H1 (cell line): ENCODE data around the gene VAPA. TPM values are rescaled to one million over a fixed set of nuclear protein-coding genes. Genes with fewer than 3 reads are reported as not detected.
A peak's percentile ranks its signal among the peaks of the same experiment; 100 is the strongest.

ENCODE experiments used
- CTCF ChIA-PET: fragments of 300-600 bp; sonication (Branson Sonifier 250); formaldehyde crosslinking; loops from one replicate; lab custom pipeline; 2021; ENCODE audit not compliant: partially characterized antibody; lab: Charles Lee
- POLR2A ChIA-PET: fragments of 300-600 bp; sonication (Branson Sonifier 250); formaldehyde crosslinking; loops from one replicate; lab custom pipeline; 2021; ENCODE audit warnings: inconsistent platforms; ENCODE audit not compliant: partially characterized antibody; lab: Charles Lee
- DNase-seq, 2 experiments: peaks; one replicate each; pipeline versions ENCODE4 v3.0.0 to v3.0.0-alpha.2; 2010 to 2022; ENCODE audit warnings: low spot score in 2 of 2, low read depth in 1 of 2, mixed read lengths in 1 of 2
- FAIRE-seq: peaks from 2 replicates; lab custom pipeline; 2011; peaks lifted over from hg19 to GRCh38; lab: Jason Lieb, UNC
- H2AFZ ChIP-seq: 2 replicates; pipeline ENCODE4 v1.8.1; 2012; ENCODE audit warnings: low read length, inconsistent platforms
- H2AK5ac ChIP-seq: 2 replicates; pipeline ENCODE4 v1.6.1; 2013; ENCODE audit warnings: low read depth, low read length
- H2BK120ac ChIP-seq: replicated peaks from 2 replicates; pipeline ENCODE3; 2013; ENCODE audit warnings: low read depth, low read length, inconsistent platforms
- H2BK12ac ChIP-seq: 2 replicates; pipeline ENCODE4 v1.6.1; 2013; ENCODE audit warnings: low read depth, low read length
- H2BK15ac ChIP-seq: 2 replicates; pipeline ENCODE4 v1.6.1; 2013; ENCODE audit warnings: low read length
- H2BK20ac ChIP-seq: 2 replicates; pipeline ENCODE4 v1.6.1; 2013; ENCODE audit warnings: low read length
- H2BK5ac ChIP-seq: 2 replicates; pipeline ENCODE4 v1.6.1; 2013; ENCODE audit warnings: low read depth, low read length
- H3K14ac ChIP-seq: 2 replicates; pipeline ENCODE4 v1.6.1; 2013; ENCODE audit warnings: inconsistent platforms; ENCODE audit not compliant: insufficient read length
- H3K18ac ChIP-seq: 2 replicates; pipeline ENCODE4 v1.6.1; 2013; ENCODE audit warnings: low read length; ENCODE audit errors: extremely low read depth
- H3K23ac ChIP-seq: 2 replicates; pipeline ENCODE4 v1.6.1; 2013; ENCODE audit warnings: inconsistent platforms; ENCODE audit not compliant: insufficient read length
- H3K23me2 ChIP-seq: 2 replicates; pipeline ENCODE4 v1.6.1; 2013; ENCODE audit warnings: low read depth, low read length
- H3K27ac ChIP-seq: 2 replicates; pipeline ENCODE4 v1.6.1; 2011; ENCODE audit warnings: low read depth, low read length, inconsistent platforms
- H3K27me3 ChIP-seq, 4 experiments: replicated peaks in 1 of 4; 1 replicate in 1 of 4; 2 replicates in 3 of 4; pipeline versions ENCODE4 v1.6.1 to v1.8.1; 2011 to 2013; ENCODE audit warnings: low read length in 3 of 4, mild to moderate bottlenecking in 3 of 4, inconsistent platforms in 2 of 4, mixed read lengths in 2 of 4, moderate library complexity in 1 of 4; ENCODE audit not compliant: control insufficient read depth in 3 of 4, insufficient read depth in 3 of 4; ENCODE audit errors: extremely low read depth in 1 of 4
- H3K36me3 ChIP-seq, 4 experiments: 2 replicates each; pipeline versions ENCODE4 v1.6.1 to v1.8.1; 2011 to 2013; ENCODE audit warnings: mild to moderate bottlenecking in 4 of 4, low read length in 3 of 4, moderate library complexity in 2 of 4, control low read depth in 1 of 4, inconsistent platforms in 1 of 4; ENCODE audit not compliant: insufficient read depth in 4 of 4, control insufficient read depth in 2 of 4
- H3K4ac ChIP-seq: replicated peaks from 2 replicates; pipeline ENCODE3; 2013; ENCODE audit warnings: low read length, low read depth, mixed read lengths, inconsistent platforms; ENCODE audit not compliant: insufficient read length
- H3K4me1 ChIP-seq, 4 experiments: replicated peaks in 1 of 4; 1 replicate in 1 of 4; 2 replicates in 3 of 4; pipeline versions ENCODE4 v1.6.1 to v1.8.1; 2011 to 2013; ENCODE audit warnings: low read length in 3 of 4, inconsistent platforms in 2 of 4, mixed read lengths in 1 of 4; ENCODE audit not compliant: insufficient read depth in 4 of 4, control insufficient read depth in 3 of 4
- H3K4me2 ChIP-seq, 2 experiments: 2 replicates each; pipeline versions ENCODE4 v1.6.1 to v1.8.1; 2011 to 2013; ENCODE audit warnings: low read depth in 2 of 2, low read length in 2 of 2, control low read depth in 1 of 2, inconsistent platforms in 1 of 2, mild to moderate bottlenecking in 1 of 2; ENCODE audit not compliant: insufficient read depth in 1 of 2
- H3K4me3 ChIP-seq, 4 experiments: fragments of 200-600, 300-600 bp in 1 of 4; sonication (generic), shearing (Covaris generic), sonication (Bioruptor Twin) in 1 of 4; 2 replicates each; pipeline versions ENCODE4 v1.5.1 to v1.8.1; 2011 to 2016; ENCODE audit warnings: low read length in 4 of 4, low read depth in 3 of 4, control low read depth in 2 of 4, inconsistent platforms in 2 of 4, mild to moderate bottlenecking in 2 of 4, mixed read lengths in 1 of 4, moderate library complexity in 1 of 4; ENCODE audit not compliant: insufficient read depth in 2 of 4; ENCODE audit errors: extremely low read depth in 1 of 4
- H3K56ac ChIP-seq: replicated peaks from 2 replicates; pipeline ENCODE3; 2013; ENCODE audit warnings: low read depth, mild to moderate bottlenecking, mixed read lengths, low read length, inconsistent platforms; ENCODE audit not compliant: insufficient read length
- H3K79me1 ChIP-seq: 2 replicates; pipeline ENCODE4 v1.6.1; 2013; ENCODE audit warnings: low read depth, low read length, control low read depth
- H3K79me2 ChIP-seq, 2 experiments: 2 replicates each; pipeline versions ENCODE4 v1.6.1 to v1.8.1; 2012 to 2013; ENCODE audit warnings: low read length in 2 of 2, mild to moderate bottlenecking in 2 of 2, inconsistent platforms in 1 of 2; ENCODE audit not compliant: insufficient read depth in 2 of 2, control insufficient read depth in 1 of 2
- H3K9ac ChIP-seq, 4 experiments: replicated peaks in 1 of 4; 1 replicate in 1 of 4; 2 replicates in 3 of 4; pipeline versions ENCODE4 v1.6.1 to v1.8.1; 2011 to 2013; ENCODE audit warnings: low read depth in 3 of 4, low read length in 3 of 4, control low read depth in 2 of 4, mild to moderate bottlenecking in 2 of 4, moderate library complexity in 2 of 4, inconsistent platforms in 1 of 4; ENCODE audit errors: extremely low read depth in 1 of 4
- H3K9me3 ChIP-seq, 2 experiments: 2 replicates each; pipeline versions ENCODE4 v1.6.1 to v1.8.1; 2012 to 2013; ENCODE audit warnings: mild to moderate bottlenecking in 2 of 2, moderate library complexity in 2 of 2, control low read depth in 1 of 2, inconsistent platforms in 1 of 2, low read depth in 1 of 2, low read length in 1 of 2, mixed read lengths in 1 of 2; ENCODE audit not compliant: insufficient read depth in 2 of 2
- H4K20me1 ChIP-seq, 2 experiments: replicated peaks in 1 of 2; 2 replicates each; pipeline versions ENCODE3 to v1.8.1; 2011 to 2013; ENCODE audit warnings: inconsistent platforms in 2 of 2, low read length in 2 of 2, mild to moderate bottlenecking in 1 of 2; ENCODE audit not compliant: insufficient read depth in 2 of 2, control insufficient read depth in 1 of 2
- H4K5ac ChIP-seq: 2 replicates; pipeline ENCODE4 v1.6.1; 2013; ENCODE audit warnings: low read length, low read depth, mixed read lengths, inconsistent platforms; ENCODE audit not compliant: insufficient read length
- H4K8ac ChIP-seq: 2 replicates; pipeline ENCODE4 v1.8.0; 2013; ENCODE audit warnings: mild to moderate bottlenecking, moderate library complexity, low read length, inconsistent platforms; ENCODE audit not compliant: insufficient read depth; ENCODE audit errors: extremely low read depth
- H4K91ac ChIP-seq: replicated peaks from 2 replicates; pipeline ENCODE3; 2013; ENCODE audit warnings: low read length, mixed read lengths, inconsistent platforms; ENCODE audit not compliant: insufficient read length
- EZH2 ChIP-seq: fragments of 200-600 bp; sonication (generic); IDR thresholded peaks from 2 replicates; pipeline ENCODE4 v1.7.1; 2012; ENCODE audit warnings: low read depth, mild to moderate bottlenecking, moderate library complexity, low read length, inconsistent platforms; ENCODE audit not compliant: severe bottlenecking
- KDM1A ChIP-seq: fragments of 200-600, 300-600 bp; sonication (generic); IDR thresholded peaks from 2 replicates; pipeline ENCODE4 v1.7.1; 2016; ENCODE audit warnings: mild to moderate bottlenecking, low read length, borderline replicate concordance
- KDM4A ChIP-seq: IDR thresholded peaks from one replicate; pipeline ENCODE4 v1.7.1; 2012; ENCODE audit warnings: low read depth, mild to moderate bottlenecking, moderate library complexity, low read length, inconsistent platforms; ENCODE audit not compliant: severe bottlenecking
- NANOG ChIP-seq: IDR thresholded peaks from 2 replicates; pipeline ENCODE4 v1.6.1; 2011; ENCODE audit warnings: low read length, low read depth, mild to moderate bottlenecking, inconsistent platforms; ENCODE audit not compliant: insufficient read depth, poor library complexity, severe bottlenecking
- PHF8 ChIP-seq: fragments of 200-600 bp; sonication (generic); conservative IDR thresholded peaks from 2 replicates; pipeline ENCODE4 v1.7.1; 2012; ENCODE audit warnings: low read depth, mild to moderate bottlenecking, inconsistent platforms, low read length, moderate library complexity
- POLR2AphosphoS5 ChIP-seq: IDR thresholded peaks from 2 replicates; pipeline ENCODE4 v1.6.1; 2011; ENCODE audit warnings: low read depth, low read length
- RNF2 ChIP-seq: fragments of 200-900, 300-1000 bp; sonication (generic); IDR thresholded peaks from 2 replicates; pipeline ENCODE4 v1.7.1; 2016; ENCODE audit warnings: borderline replicate concordance, low read depth, mild to moderate bottlenecking, antibody characterized with exemption, low read length; ENCODE audit not compliant: poor library complexity, severe bottlenecking; ENCODE audit errors: missing control alignments
- SIX5 ChIP-seq: IDR thresholded peaks from 2 replicates; pipeline ENCODE4 v1.6.1; 2011; ENCODE audit warnings: mild to moderate bottlenecking, low read depth, low read length
- SP1 ChIP-seq: IDR thresholded peaks from 2 replicates; pipeline ENCODE4 v1.6.1; 2011; ENCODE audit warnings: low read depth, low read length
- TCF12 ChIP-seq: IDR thresholded peaks from 2 replicates; pipeline ENCODE4 v1.6.1; 2011; ENCODE audit warnings: low read depth, mild to moderate bottlenecking, low read length
- WGBS, 2 experiments: shearing (Covaris generic) in 1 of 2; methylation state at CpG; one replicate each; pipeline versions ENCODE4 v1.1.6 to v1.1.7; 2013 to 2015; ENCODE audit warnings: low lambda C conversion rate in 2 of 2, mixed read lengths in 2 of 2, inconsistent platforms in 1 of 2, low coverage in 1 of 2, missing lambda C conversion rate in 1 of 2; ENCODE audit not compliant: insufficient replicate concordance in 2 of 2, insufficient coverage in 1 of 2, insufficient read length in 1 of 2; ENCODE audit errors: extremely low coverage in 1 of 2, missing lambda C conversion rate in 1 of 2; 5-methylcytosine and 5-hydroxymethylcytosine counted together
- polyA plus RNA-seq, 7 experiments: library from polyadenylated mRNA; depleted of rRNA in 3 of 7; stranded (reverse) in 5 of 7; unstranded in 2 of 7; fragments of >200 nt in 5 of 7; fragments of 200-250 nt in 2 of 7; gene quantifications; 1 replicate in 5 of 7; 2 replicates in 1 of 7; 4 replicates in 1 of 7; pipeline versions ENCODE4 v1.2.1 to v1.2.3, GENCODE V29; 2011 to 2013; ENCODE audit warnings: missing spikeins in 2 of 7, mixed read lengths in 2 of 7
- total RNA-seq: library from RNA; stranded (reverse); fragmentation: NEBNext Ultra II Directional; extraction: Animal tissue kit (Norgen Biotek cat#: 25700); gene quantifications from 2 replicates; pipeline ENCODE4 v1.2.1, GENCODE V29; 2021
- TF ChIP-seq, protein P1 (sequence below), 3 experiments: IDR thresholded peaks; 1 replicate in 2 of 3; 2 replicates in 1 of 3; pipeline versions ENCODE4 v1.5.1 to v1.6.1; 2011; ENCODE audit warnings: low read length in 3 of 3, mild to moderate bottlenecking in 3 of 3, inconsistent platforms in 2 of 3, low read depth in 1 of 3, moderate library complexity in 1 of 3; ENCODE audit not compliant: insufficient read depth in 1 of 3; ENCODE audit errors: control extremely low read depth in 1 of 3

The VAPA gene
- total and polyA plus RNA-seq, 2 of the 8 experiments (the other 6 are each of a cell fraction or from before 2014, with no cell fraction given): 79.7 to 130 TPM

DNA sequence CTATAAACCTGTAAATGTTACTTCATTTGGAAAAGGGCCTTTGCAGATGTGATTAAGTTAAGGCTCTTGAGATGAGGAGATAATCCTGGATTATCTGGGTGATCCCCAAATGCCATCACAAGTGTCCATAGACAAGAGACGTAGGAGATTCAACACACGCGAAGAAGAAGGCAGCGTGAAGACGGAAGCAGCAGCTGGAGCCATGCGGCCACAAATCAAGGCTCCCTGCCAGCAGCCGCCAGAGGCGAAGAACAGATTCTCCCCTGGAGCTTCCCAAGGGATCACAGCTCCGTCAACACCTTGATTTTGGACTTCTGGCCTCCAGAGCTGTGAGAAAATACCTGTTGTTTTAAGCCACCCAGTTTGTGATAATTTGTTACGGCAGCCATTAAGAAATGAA lies 11.0 kb upstream of the VAPA start:
- Histone ChIP-seq H2BK120ac (no peak overlapping the region), H2BK12ac (no peak overlapping the region), H3K9ac (no peak overlapping the region), H3K79me1 (no peaks in the 10 kb centered on the region), H4K91ac (no peak overlapping the region), H3K23ac (no peak overlapping the region), H3K36me3 (no peaks in the 10 kb centered on the region), H2BK15ac (no peak overlapping the region), H3K79me2 (no peaks in the 10 kb centered on the region), H4K8ac (no peak overlapping the region), H3K4me1 (peaks cover 0 to 5% (median 2%) of the 10 kb centered on the region in 4 experiments; a peak in 2 of 7 replicates), H2AFZ (peak overlapping the region; percentile 58; the same call in 1 of the 2 replicates), H3K14ac (no peak overlapping the region), H3K9me3 (no peaks in the 10 kb centered on the region), H4K20me1 (no peaks in the 10 kb centered on the region), H3K56ac (no peak overlapping the region), H3K4ac (no peak overlapping the region), H4K5ac (no peak overlapping the region), H3K23me2 (no peaks in the 10 kb centered on the region), H2BK20ac (0 out of 2 replicates have a peak overlapping the region, but pooled peaks have one; percentile 36), H3K4me3 (no peak overlapping the region), H2AK5ac (no peak overlapping the region), H3K4me2 (no peak overlapping the region), H2BK5ac (no peak overlapping the region), H3K18ac (no peak overlapping the region), H3K27me3 (no peaks in the 10 kb centered on the region), H3K27ac (no peak overlapping the region)
- CTCF ChIA-PET: interaction anchor here (0.6 to 1.2 kb wide), 2 partner anchors 203 to 268 kb away, joined by 3 read pairs; no protein-coding TSS in a partner anchor
- FAIRE-seq (no peak), DNase-seq (no peak)
- POLR2A ChIA-PET: no interaction called here
- 93% methylated on average over 10 of the region's 10 CpGs; no CpG with 5 or more reads in 1 of the 2 experiments for WGBS, 2 experiments
- TF ChIP-seq, protein P1, sequence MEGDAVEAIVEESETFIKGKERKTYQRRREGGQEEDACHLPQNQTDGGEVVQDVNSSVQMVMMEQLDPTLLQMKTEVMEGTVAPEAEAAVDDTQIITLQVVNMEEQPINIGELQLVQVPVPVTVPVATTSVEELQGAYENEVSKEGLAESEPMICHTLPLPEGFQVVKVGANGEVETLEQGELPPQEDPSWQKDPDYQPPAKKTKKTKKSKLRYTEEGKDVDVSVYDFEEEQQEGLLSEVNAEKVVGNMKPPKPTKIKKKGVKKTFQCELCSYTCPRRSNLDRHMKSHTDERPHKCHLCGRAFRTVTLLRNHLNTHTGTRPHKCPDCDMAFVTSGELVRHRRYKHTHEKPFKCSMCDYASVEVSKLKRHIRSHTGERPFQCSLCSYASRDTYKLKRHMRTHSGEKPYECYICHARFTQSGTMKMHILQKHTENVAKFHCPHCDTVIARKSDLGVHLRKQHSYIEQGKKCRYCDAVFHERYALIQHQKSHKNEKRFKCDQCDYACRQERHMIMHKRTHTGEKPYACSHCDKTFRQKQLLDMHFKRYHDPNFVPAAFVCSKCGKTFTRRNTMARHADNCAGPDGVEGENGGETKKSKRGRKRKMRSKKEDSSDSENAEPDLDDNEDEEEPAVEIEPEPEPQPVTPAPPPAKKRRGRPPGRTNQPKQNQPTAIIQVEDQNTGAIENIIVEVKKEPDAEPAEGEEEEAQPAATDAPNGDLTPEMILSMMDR (IDR thresholded peaks at IDR 0.05; ENCODE audit: control extremely low read depth in 1 of 3, insufficient read depth in 1 of 3, low read depth in 1 of 3, low read length in 3 of 3): no peak
- no peak for TF ChIP-seq EZH2
- no peak for TF ChIP-seq NANOG
- no peak for TF ChIP-seq KDM4A
- no peak for TF ChIP-seq RNF2
- no peak for TF ChIP-seq SP1
- TF ChIP-seq TCF12: no peak
- no peak for TF ChIP-seq POLR2AphosphoS5
- no peak for TF ChIP-seq PHF8
- TF ChIP-seq KDM1A: no peak
- TF ChIP-seq SIX5: no peak
